ENCODE measurements around the gene CLIC5. TPM values are rescaled to one million over a fixed set of nuclear protein-coding genes. Genes with fewer than 3 reads are reported as not detected.
A peak's percentile ranks its signal among the peaks of the same experiment; 100 is the strongest.

The CLIC5 gene
- total and polyA plus RNA-seq, 11 donors = 63.0 to 381 (median 244) TPM

GRCh38 chr6:45990162-45990561, 25.5 kb downstream of the CLIC5 start:
- H3K4me3 ChIP-seq = no peak overlapping the region
- H3K36me3 ChIP-seq = peaks cover 0 to 7% (median 0%) of the 10 kb centered on the region in 9 donors
- H3K27ac ChIP-seq = peak overlapping the region; percentile 6 to 95 (median 86)
- H3K27me3 ChIP-seq = no peaks in the 10 kb centered on the region
- 13 to 30% (median 22%) methylated on average over 1 of the region's 1 CpG for WGBS, 4 donors
- ATAC-seq (no peak), DNase-seq (no peak)
- H3K4me1 ChIP-seq = peaks cover under 1 to 85% (median 63%) of the 10 kb centered on the region in 12 donors
- intact Hi-C loops (cut with DNase I) = loop anchor here in 1 of 10 donors (10.0 kb wide), 1 partner anchor 315 kb away; no protein-coding TSS in a partner anchor
- TF ChIP-seq CTCF (IDR thresholded peaks at IDR 0.05) (no peak), POLR2A (IDR thresholded peaks at IDR 0.05) (no peak)
- no peaks in the 10 kb centered on the region for H3K9me3 ChIP-seq

- Histone ChIP-seq H3K4me3 (no peak overlapping the region), H3K27me3 (no peaks in the 10 kb centered on the region), H3K4me1 (peaks cover 3 to 97% (median 68%) of the 10 kb centered on the region in 12 donors), H3K27ac (peak overlapping the region; percentile 66 to 95 (median 86)), H3K9me3 (no peaks in the 10 kb centered on the region), H3K36me3 (peaks cover 0 to 16% (median 0%) of the 10 kb centered on the region in 9 donors)
- ATAC-seq = peak; percentile 76 to 85 (median 80)
- TF ChIP-seq POLR2A (IDR thresholded peaks at IDR 0.05) (peak in 1 of 2 donors; percentile 34), CTCF (IDR thresholded peaks at IDR 0.05) (no peak)
- 24 to 31% (median 29%) methylated on average over 2 of the region's 2 CpGs for WGBS, 4 donors
- intact Hi-C loops (cut with DNase I) = loop anchor here in 1 of 10 donors (2.0 kb wide), 1 partner anchor 26 kb away; the partner anchor contains the start of gene CLIC5
- DNase-seq = peak; percentile 72 to 90 (median 83)
Observed at GRCh38 chr6:45988635-45989034, 27.0 kb downstream of the CLIC5 start.

GRCh38 chr6:45987856-45988255, 27.8 kb downstream of the CLIC5 start:
- H3K4me1 ChIP-seq = peaks cover 3 to 98% (median 72%) of the 10 kb centered on the region in 12 donors
- no peaks in the 10 kb centered on the region for H3K9me3 ChIP-seq
- WGBS, 4 donors = 90 to 93% (median 92%) methylated on average over 1 of the region's 1 CpG
- TF ChIP-seq CTCF (IDR thresholded peaks at IDR 0.05) = no peak
- TF ChIP-seq POLR2A (IDR thresholded peaks at IDR 0.05) = no peak
- no peaks in the 10 kb centered on the region for H3K27me3 ChIP-seq
- DNase-seq (no peak), ATAC-seq (no peak)
- no peak overlapping the region for H3K4me3 ChIP-seq
- peak overlapping the region; percentile 66 to 95 (median 86) for H3K27ac ChIP-seq
- peaks cover 0 to 23% (median 0%) of the 10 kb centered on the region in 9 donors for H3K36me3 ChIP-seq
- intact Hi-C loops (cut with DNase I) = loop anchor here in 2 of 10 donors (2.0 kb wide), 1 partner anchor 27 kb away; the partner anchor contains the start of gene CLIC5 (in 2 of the 2)

- Histone ChIP-seq H3K36me3 (peaks cover 0 to 26% (median 0%) of the 10 kb centered on the region in 9 donors), H3K27ac (peak overlapping the region; percentile 66 to 95 (median 86)), H3K4me3 (no peak overlapping the region), H3K9me3 (no peaks in the 10 kb centered on the region), H3K27me3 (no peaks in the 10 kb centered on the region), H3K4me1 (peaks cover 5 to 98% (median 75%) of the 10 kb centered on the region in 12 donors)
- intact Hi-C loops (cut with DNase I) = loop anchor here in 1 of 10 donors (2.0 kb wide), 1 partner anchor 28 kb away; the partner anchor contains the start of gene CLIC5
- ATAC-seq = peak; percentile 87 to 89 (median 88)
- peak in 4 of 5 donors; percentile 59 to 73 (median 62) for DNase-seq
- TF ChIP-seq CTCF (IDR thresholded peaks at IDR 0.05) (no peak), POLR2A (IDR thresholded peaks at IDR 0.05) (no peak)
Observed at GRCh38 chr6:45986746-45987274, 28.9 kb downstream of the CLIC5 start.
